Measurements from ENCODE around the gene PLSCR4.
"Not testable (repeated sequence)": the region's sequence is repeated elsewhere in the genome, so short reads cannot be mapped to it uniquely, and the experiment has no call there.

Gene PLSCR4

GRCh38 chr3:146256851-146257486, 6.1 kb upstream of the PLSCR4 start:
- TF ChIP-seq POLR2A (IDR thresholded peaks at IDR 0.05; ENCODE audit: extremely low read depth, insufficient read length) (no peak), MYC (IDR thresholded peaks at IDR 0.05; ENCODE audit: low read depth, low read length) (no peak)
- TF ChIP-seq, protein P1, sequence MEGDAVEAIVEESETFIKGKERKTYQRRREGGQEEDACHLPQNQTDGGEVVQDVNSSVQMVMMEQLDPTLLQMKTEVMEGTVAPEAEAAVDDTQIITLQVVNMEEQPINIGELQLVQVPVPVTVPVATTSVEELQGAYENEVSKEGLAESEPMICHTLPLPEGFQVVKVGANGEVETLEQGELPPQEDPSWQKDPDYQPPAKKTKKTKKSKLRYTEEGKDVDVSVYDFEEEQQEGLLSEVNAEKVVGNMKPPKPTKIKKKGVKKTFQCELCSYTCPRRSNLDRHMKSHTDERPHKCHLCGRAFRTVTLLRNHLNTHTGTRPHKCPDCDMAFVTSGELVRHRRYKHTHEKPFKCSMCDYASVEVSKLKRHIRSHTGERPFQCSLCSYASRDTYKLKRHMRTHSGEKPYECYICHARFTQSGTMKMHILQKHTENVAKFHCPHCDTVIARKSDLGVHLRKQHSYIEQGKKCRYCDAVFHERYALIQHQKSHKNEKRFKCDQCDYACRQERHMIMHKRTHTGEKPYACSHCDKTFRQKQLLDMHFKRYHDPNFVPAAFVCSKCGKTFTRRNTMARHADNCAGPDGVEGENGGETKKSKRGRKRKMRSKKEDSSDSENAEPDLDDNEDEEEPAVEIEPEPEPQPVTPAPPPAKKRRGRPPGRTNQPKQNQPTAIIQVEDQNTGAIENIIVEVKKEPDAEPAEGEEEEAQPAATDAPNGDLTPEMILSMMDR (IDR thresholded peaks at IDR 0.05; ENCODE audit: low read depth, low read length): no peak
- no peak overlapping the region for H3K4me3 ChIP-seq (ENCODE audit: low read depth, low read length)
- no peak for DNase-seq (ENCODE audit: low read depth)

DNA sequence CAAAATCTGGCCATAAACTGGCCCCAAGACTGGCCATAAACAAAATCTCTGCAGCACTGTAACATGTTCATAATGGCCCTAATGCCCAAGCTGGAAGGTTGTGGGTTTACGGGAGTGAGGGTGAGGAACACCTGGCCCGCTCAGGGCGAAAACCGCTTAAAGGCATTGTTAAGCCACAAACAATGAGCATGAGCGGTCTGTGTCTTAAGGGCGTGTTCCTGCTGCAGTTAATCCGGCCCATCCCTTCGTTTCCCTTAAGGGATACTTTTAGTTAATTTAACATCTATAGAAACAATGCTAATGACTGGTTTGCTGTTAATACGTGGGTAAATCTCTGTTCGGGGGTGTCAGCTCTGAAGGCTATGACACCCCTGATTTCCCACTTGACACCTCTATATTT, 1.5 kb upstream of the PLSCR4 start:
- not testable (repeated sequence) for H3K4me3 ChIP-seq (ENCODE audit: low read depth, low read length); DNase-seq (ENCODE audit: low read depth)

DNA sequence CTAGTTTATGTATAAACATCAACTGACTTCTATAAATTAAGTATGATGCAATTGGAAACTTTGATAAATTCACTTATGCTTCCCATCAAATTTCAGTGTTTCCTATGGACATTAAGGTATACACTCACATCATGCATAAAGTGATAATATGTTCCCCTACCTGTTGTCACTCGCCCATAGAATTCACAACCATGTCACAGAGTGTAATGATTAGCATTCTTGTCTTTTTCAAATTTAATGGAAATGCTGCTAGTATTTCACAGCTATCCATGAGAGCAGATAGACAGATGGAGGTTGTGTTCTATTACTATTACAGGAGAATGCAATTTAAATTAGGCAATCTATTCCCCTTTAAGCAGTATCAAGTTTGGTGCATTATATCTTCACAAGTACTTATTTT, 984 bp downstream of the PLSCR4 start:
- no peak overlapping the region for H3K4me3 ChIP-seq (ENCODE audit: low read depth, low read length)
- DNase-seq (ENCODE audit: low read depth): no peak
- TF ChIP-seq, protein P1 (IDR thresholded peaks at IDR 0.05; ENCODE audit: low read depth, low read length): no peak
- TF ChIP-seq, protein P2, sequence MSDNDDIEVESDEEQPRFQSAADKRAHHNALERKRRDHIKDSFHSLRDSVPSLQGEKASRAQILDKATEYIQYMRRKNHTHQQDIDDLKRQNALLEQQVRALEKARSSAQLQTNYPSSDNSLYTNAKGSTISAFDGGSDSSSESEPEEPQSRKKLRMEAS (IDR thresholded peaks at IDR 0.05; ENCODE audit: low read depth, low read length): no peak
- TF ChIP-seq MYC (IDR thresholded peaks at IDR 0.05; ENCODE audit: low read depth, low read length) (no peak), POLR2A (IDR thresholded peaks at IDR 0.05; ENCODE audit: extremely low read depth, insufficient read length) (no peak)

- no peak for TF ChIP-seq MYC (IDR thresholded peaks at IDR 0.05; ENCODE audit: low read depth, low read length)
- TF ChIP-seq, protein P1 (IDR thresholded peaks at IDR 0.05; ENCODE audit: low read depth, low read length): no peak
- no peak for TF ChIP-seq POLR2A (IDR thresholded peaks at IDR 0.05; ENCODE audit: extremely low read depth, insufficient read length)
- TF ChIP-seq, protein P2 (IDR thresholded peaks at IDR 0.05; ENCODE audit: low read depth, low read length): no peak
- no peak for DNase-seq (ENCODE audit: low read depth)
- no peak overlapping the region for H3K4me3 ChIP-seq (ENCODE audit: low read depth, low read length)
Observed at GRCh38 chr3:146247911-146248310, 3.0 kb downstream of the PLSCR4 start.

GRCh38 chr3:146246526-146246925, 4.4 kb downstream of the PLSCR4 start:
- DNase-seq (ENCODE audit: low read depth): no peak
- TF ChIP-seq, protein P1 (IDR thresholded peaks at IDR 0.05; ENCODE audit: low read depth, low read length): no peak
- TF ChIP-seq MYC (IDR thresholded peaks at IDR 0.05; ENCODE audit: low read depth, low read length) (no peak), POLR2A (IDR thresholded peaks at IDR 0.05; ENCODE audit: extremely low read depth, insufficient read length) (no peak)
- TF ChIP-seq, protein P2 (IDR thresholded peaks at IDR 0.05; ENCODE audit: low read depth, low read length): no peak
- H3K4me3 ChIP-seq (ENCODE audit: low read depth, low read length): no peak overlapping the region

GRCh38 chr3:146243559-146243958, 7.3 kb downstream of the PLSCR4 start:
- H3K4me3 ChIP-seq (ENCODE audit: low read depth, low read length): no peak overlapping the region
- TF ChIP-seq POLR2A (IDR thresholded peaks at IDR 0.05; ENCODE audit: extremely low read depth, insufficient read length) (no peak), MYC (IDR thresholded peaks at IDR 0.05; ENCODE audit: low read depth, low read length) (no peak)
- TF ChIP-seq, protein P1 (IDR thresholded peaks at IDR 0.05; ENCODE audit: low read depth, low read length): no peak
- TF ChIP-seq, protein P2 (IDR thresholded peaks at IDR 0.05; ENCODE audit: low read depth, low read length): no peak
- DNase-seq (ENCODE audit: low read depth): no peak

Measured in NB4 (cell line).